Osteoblast (primary cell): ENCODE data around the gene CEP104. TPM values are rescaled to one million over a fixed set of nuclear protein-coding genes. Genes with fewer than 3 reads are reported as not detected.

Source experiments
- DNase-seq: peaks from one replicate; pipeline ENCODE4 v3.0.0; 2011; ENCODE audit warnings: low spot score, mixed read lengths; ENCODE audit not compliant: insufficient read length; ENCODE audit errors: missing footprints
- H2AFZ ChIP-seq: 2 replicates; pipeline ENCODE4 v1.6.0; 2011; ENCODE audit warnings: mild to moderate bottlenecking, low read length
- H3K27ac ChIP-seq: 2 replicates; pipeline ENCODE4 v1.5.1; 2011; ENCODE audit warnings: mild to moderate bottlenecking, low read depth, low read length, moderate library complexity
- H3K27me3 ChIP-seq: 2 replicates; pipeline ENCODE4 v1.6.0; 2012; ENCODE audit warnings: mild to moderate bottlenecking, control low read depth, inconsistent platforms, low read length, moderate library complexity; ENCODE audit not compliant: insufficient read depth
- H3K36me3 ChIP-seq: 2 replicates; pipeline ENCODE4 v1.5.1; 2011; ENCODE audit warnings: mild to moderate bottlenecking, low read length, control low read depth, moderate library complexity; ENCODE audit not compliant: insufficient read depth
- H3K4me1 ChIP-seq: 2 replicates; pipeline ENCODE4 v1.5.1; 2011; ENCODE audit warnings: mild to moderate bottlenecking, low read length, control low read depth, moderate library complexity; ENCODE audit not compliant: insufficient read depth
- H3K4me2 ChIP-seq: 2 replicates; pipeline ENCODE4 v1.6.0; 2011; ENCODE audit warnings: mild to moderate bottlenecking, low read length; ENCODE audit not compliant: insufficient read depth
- H3K4me3 ChIP-seq: fragments of 200-600 bp; sonication (generic); 3 replicates; pipeline ENCODE4 v1.5.1; 2012; ENCODE audit warnings: mild to moderate bottlenecking, low read length, inconsistent platforms; ENCODE audit not compliant: insufficient read depth
- H3K79me2 ChIP-seq: 2 replicates; pipeline ENCODE4 v1.6.0; 2012; ENCODE audit warnings: mild to moderate bottlenecking, low read length, control low read depth, inconsistent platforms; ENCODE audit not compliant: insufficient read depth
- H3K9me3 ChIP-seq: 2 replicates; pipeline ENCODE4 v1.5.1; 2011; ENCODE audit warnings: low read depth, low read length, control low read depth
- H4K20me1 ChIP-seq: 2 replicates; pipeline ENCODE4 v1.6.0; 2012; ENCODE audit warnings: mild to moderate bottlenecking, low read length, control low read depth; ENCODE audit not compliant: insufficient read depth
- total RNA-seq: library from RNA; depleted of rRNA; stranded (reverse); fragments of >200 nt; gene quantifications from 2 replicates; pipeline ENCODE4 v1.2.3, GENCODE V29; 2012
- TF ChIP-seq, protein P1 (sequence below): IDR thresholded peaks from 2 replicates; pipeline ENCODE4 v1.5.1; 2011; ENCODE audit warnings: mild to moderate bottlenecking, low read depth, low read length, moderate library complexity; ENCODE audit errors: extremely low read depth

The CEP104 gene
- total RNA-seq, 1 donor: 21.7 TPM

DNA sequence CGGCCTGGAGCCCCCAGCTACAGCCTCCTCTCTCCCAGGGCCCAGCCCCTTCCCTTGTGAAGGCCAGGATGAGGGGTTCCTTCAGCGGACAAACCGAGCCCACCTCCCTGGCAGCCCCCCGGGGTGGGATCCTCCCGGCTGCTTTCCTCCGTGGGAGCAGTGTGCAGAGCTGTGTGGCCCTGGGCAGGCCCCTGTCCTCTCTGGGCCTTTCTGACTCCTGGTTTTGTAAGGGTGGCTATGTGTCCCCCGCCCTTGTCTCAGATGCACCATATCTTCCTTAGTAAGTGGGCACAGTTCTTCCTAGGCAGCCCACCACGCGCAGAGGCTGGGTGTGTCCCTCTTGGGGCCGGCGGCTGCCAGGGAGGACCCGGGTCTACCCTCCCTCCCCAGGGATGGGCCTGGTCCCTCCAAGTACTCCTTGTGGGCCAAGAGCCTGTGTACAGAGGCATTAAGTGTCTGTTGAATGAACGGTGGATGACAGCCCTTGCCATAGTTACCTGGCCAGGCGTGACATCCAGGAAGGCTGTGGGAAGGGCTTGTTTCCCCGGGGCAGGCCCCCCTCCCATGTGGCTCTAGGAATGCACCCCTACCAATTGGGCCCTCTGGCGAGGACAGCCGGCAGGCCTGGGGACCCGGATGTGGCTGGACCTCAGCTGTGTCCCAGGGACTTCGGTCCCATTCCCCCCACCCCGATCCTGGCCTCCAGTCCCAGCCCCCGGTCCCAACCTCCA lies 80.6 kb downstream of the CEP104 start:
- H3K4me2 ChIP-seq: no peak overlapping the region

DNA sequence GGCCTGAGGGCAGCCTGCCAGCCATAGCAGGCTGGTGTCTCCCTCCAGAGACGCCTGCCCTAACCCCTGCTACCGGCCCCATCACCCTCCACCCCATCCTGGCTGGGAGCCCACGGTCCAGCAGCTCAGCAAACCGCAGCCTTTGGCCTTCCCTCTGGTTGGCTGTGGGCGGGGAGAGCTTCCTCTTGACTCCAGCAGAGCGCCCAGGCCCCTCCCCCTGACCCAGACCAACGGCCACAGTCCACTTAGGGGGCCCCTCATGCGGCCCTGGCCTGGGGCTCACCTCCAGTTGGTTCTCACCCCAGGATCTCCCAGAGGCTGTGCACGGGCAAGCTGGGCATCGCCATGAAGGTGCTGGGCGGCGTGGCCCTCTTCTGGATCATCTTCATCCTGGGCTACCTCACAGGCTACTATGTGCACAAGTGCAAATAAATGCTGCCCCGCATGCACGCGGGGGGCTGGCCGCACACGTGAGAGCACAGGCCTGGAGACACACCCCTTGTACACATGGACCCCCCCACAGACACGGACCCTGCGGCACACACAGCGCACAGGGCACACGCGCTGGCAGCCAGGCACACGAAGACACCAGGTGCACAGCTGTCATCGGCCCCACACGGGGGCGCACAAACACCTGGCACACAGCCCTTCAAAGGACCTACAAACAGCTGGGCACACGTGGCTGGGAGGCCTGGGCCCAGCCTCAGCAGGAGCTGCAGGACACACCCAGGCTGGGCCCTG lies 81.4 kb downstream of the CEP104 start:
- H3K27me3 ChIP-seq: peaks cover 9% of the 10 kb centered on the region
- peak overlapping the region; percentile 68 for H3K4me2 ChIP-seq

More for the DNA sequence above, 80.6 kb downstream of the CEP104 start:
- Histone ChIP-seq H3K27ac (no peak overlapping the region), H3K9me3 (no peaks in the 10 kb centered on the region), H3K36me3 (peaks cover 25% of the 10 kb centered on the region), H4K20me1 (peaks cover 3% of the 10 kb centered on the region), H2AFZ (no peak overlapping the region), H3K79me2 (no peaks in the 10 kb centered on the region), H3K4me3 (no peak overlapping the region), H3K27me3 (peaks cover 6% of the 10 kb centered on the region), H3K4me1 (peaks cover 15% of the 10 kb centered on the region)
- TF ChIP-seq, protein P1, sequence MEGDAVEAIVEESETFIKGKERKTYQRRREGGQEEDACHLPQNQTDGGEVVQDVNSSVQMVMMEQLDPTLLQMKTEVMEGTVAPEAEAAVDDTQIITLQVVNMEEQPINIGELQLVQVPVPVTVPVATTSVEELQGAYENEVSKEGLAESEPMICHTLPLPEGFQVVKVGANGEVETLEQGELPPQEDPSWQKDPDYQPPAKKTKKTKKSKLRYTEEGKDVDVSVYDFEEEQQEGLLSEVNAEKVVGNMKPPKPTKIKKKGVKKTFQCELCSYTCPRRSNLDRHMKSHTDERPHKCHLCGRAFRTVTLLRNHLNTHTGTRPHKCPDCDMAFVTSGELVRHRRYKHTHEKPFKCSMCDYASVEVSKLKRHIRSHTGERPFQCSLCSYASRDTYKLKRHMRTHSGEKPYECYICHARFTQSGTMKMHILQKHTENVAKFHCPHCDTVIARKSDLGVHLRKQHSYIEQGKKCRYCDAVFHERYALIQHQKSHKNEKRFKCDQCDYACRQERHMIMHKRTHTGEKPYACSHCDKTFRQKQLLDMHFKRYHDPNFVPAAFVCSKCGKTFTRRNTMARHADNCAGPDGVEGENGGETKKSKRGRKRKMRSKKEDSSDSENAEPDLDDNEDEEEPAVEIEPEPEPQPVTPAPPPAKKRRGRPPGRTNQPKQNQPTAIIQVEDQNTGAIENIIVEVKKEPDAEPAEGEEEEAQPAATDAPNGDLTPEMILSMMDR: no peak
- peak; percentile 53 for DNase-seq

DNA sequence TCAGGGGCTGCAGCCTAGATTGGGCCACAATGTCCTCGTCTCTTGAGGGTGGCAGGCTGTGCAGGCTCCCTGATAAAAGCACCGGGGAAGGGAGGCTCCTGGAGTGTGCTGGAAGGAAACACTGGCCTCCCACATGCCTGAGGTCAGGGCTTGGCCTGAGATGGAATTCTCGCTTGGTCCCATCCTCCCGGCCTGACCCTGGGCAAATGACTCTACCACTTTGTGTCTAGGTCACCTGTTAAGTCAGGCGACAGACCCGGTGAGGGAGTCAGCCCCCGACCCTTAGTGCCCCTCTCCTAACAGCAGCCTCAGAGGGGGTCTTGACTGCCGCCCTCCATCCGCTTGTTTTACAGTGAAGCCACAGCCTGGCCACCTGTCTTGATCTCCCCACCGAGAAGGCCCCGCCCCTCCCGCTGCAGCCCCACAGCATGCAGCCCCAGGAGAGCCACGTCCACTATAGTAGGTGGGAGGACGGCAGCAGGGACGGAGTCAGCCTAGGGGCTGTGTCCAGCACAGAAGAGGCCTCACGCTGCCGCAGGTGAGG lies 82.0 kb downstream of the CEP104 start:
- H3K27me3 ChIP-seq: peaks cover 15% of the 10 kb centered on the region
- H3K79me2 ChIP-seq: no peaks in the 10 kb centered on the region
- H3K27ac ChIP-seq: no peak overlapping the region
- H4K20me1 ChIP-seq: peaks cover 3% of the 10 kb centered on the region
- H3K36me3 ChIP-seq: peaks cover 11% of the 10 kb centered on the region
- H3K4me2 ChIP-seq: peak overlapping the region; percentile 68
- peaks cover 15% of the 10 kb centered on the region for H3K4me1 ChIP-seq
- TF ChIP-seq, protein P1: no peak
- H3K9me3 ChIP-seq: no peaks in the 10 kb centered on the region
- peak; percentile 97 for DNase-seq
- peak overlapping the region; percentile 39 for H3K4me3 ChIP-seq
- H2AFZ ChIP-seq: no peak overlapping the region

More for the DNA sequence above, 81.4 kb downstream of the CEP104 start:
- H3K27ac ChIP-seq: no peak overlapping the region
- DNase-seq: peak; percentile 99
- H3K4me1 ChIP-seq: peaks cover 15% of the 10 kb centered on the region
- H3K4me3 ChIP-seq: peak overlapping the region; percentile 39
- peaks cover 3% of the 10 kb centered on the region for H4K20me1 ChIP-seq
- TF ChIP-seq, protein P1: no peak
- no peaks in the 10 kb centered on the region for H3K9me3 ChIP-seq
- no peak overlapping the region for H2AFZ ChIP-seq
- peaks cover 18% of the 10 kb centered on the region for H3K36me3 ChIP-seq
- no peaks in the 10 kb centered on the region for H3K79me2 ChIP-seq
